LoVo (cell line): ENCODE measurements around the gene SNX18.

ENCODE experiments used
- DNase-seq: peaks from one replicate; pipeline ENCODE4 v3.0.0-alpha.2; 2016; ENCODE audit warnings: low spot score

Gene SNX18

GRCh38 chr5:54541823-54542783, 24.5 kb downstream of the SNX18 start:
- no peak for DNase-seq

- DNase-seq: no peak
These were observed 26.5 kb downstream of the SNX18 start for GRCh38 chr5:54544044-54544443.

GRCh38 chr5:54545796-54546195, 28.2 kb downstream of the SNX18 start:
- DNase-seq: no peak

GRCh38 chr5:54547711-54548250, 30.2 kb downstream of the SNX18 start:
- DNase-seq: peak; percentile 7

GRCh38 chr5:54548565-54548964, 31.0 kb downstream of the SNX18 start:
- DNase-seq: no peak

GRCh38 chr5:54551292-54551691, 33.7 kb downstream of the SNX18 start:
- DNase-seq: no peak

GRCh38 chr5:54551926-54552325, 34.4 kb downstream of the SNX18 start:
- DNase-seq: no peak

GRCh38 chr5:54552446-54552845, 34.9 kb downstream of the SNX18 start:
- no peak for DNase-seq

GRCh38 chr5:54553659-54554207, 36.2 kb downstream of the SNX18 start:
- no peak for DNase-seq

- no peak for DNase-seq
These were observed 38.6 kb downstream of the SNX18 start for GRCh38 chr5:54556141-54556540.

GRCh38 chr5:54558362-54558761, 40.8 kb downstream of the SNX18 start:
- DNase-seq: no peak

- DNase-seq: no peak
These were observed 44.1 kb downstream of the SNX18 start for GRCh38 chr5:54561651-54562050.

- DNase-seq: no peak
These were observed 45.7 kb downstream of the SNX18 start for GRCh38 chr5:54563083-54563761.

GRCh38 chr5:54567996-54568395, 50.4 kb downstream of the SNX18 start:
- DNase-seq: no peak

- no peak for DNase-seq
These were observed 53.4 kb downstream of the SNX18 start for GRCh38 chr5:54570916-54571315.

- no peak for DNase-seq
These were observed 53.9 kb downstream of the SNX18 start for GRCh38 chr5:54571462-54571861.

- no peak for DNase-seq
These were observed 56.4 kb downstream of the SNX18 start for GRCh38 chr5:54573812-54574489.

- no peak for DNase-seq
These were observed 60.0 kb downstream of the SNX18 start for GRCh38 chr5:54577528-54577927.

GRCh38 chr5:54577937-54578653, 60.5 kb downstream of the SNX18 start:
- DNase-seq: no peak

- DNase-seq: no peak
These were observed 62.2 kb downstream of the SNX18 start for GRCh38 chr5:54579591-54580295.
